Measurements from ENCODE around the gene USF3.

Gene USF3

DNA sequence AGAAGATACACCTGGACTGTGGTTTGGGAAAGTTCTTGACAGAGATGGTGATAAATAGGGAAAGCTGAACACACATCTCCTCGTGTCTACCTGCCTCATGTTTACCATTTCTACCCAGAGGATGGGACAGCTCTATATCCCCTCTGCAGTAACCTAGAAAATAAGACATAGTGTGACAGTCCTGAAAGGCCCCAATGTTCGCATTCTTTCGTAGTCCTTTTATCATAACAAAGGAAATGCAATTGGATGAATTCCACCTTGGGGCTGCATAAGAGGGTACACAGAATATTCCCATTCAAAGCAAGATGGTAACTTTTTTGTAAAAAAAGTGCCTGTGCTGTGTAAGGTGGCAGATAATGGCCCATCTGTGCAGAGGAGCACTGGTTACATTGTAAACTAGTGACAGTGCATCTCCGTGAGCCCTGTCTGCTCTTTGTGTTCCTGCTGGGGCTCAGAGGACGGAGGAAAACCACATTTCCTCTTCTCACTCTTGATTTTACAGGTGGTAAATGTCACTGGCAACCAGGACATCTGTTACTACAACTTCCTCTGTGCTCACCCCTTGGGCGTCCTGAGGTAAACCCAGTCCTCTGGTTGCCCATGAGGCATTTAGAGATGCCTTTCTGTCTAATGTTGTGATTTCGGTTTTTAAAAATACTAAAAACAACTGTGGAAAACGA, 89.8 kb downstream of the USF3 start:
- DNase-seq: no peak

DNA sequence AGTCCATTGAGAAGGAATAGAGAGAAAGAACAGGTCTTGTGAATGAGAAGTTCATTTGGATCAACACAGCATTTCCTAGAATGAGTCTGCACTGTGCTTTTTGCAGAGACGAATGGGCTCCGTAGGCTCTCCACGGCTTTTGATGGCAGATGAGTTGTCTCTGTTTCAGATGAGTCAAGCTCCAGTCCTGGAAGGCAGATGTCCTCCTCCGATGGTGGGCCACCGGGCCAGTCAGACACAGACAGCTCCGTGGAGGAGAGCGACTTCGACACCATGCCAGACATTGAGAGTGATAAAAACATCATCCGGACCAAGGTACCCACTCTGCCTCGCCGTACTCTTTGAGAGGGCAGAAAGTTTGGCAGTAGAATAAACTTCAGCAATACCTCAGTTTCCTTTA, 93.6 kb downstream of the USF3 start:
- DNase-seq: no peak

DNA sequence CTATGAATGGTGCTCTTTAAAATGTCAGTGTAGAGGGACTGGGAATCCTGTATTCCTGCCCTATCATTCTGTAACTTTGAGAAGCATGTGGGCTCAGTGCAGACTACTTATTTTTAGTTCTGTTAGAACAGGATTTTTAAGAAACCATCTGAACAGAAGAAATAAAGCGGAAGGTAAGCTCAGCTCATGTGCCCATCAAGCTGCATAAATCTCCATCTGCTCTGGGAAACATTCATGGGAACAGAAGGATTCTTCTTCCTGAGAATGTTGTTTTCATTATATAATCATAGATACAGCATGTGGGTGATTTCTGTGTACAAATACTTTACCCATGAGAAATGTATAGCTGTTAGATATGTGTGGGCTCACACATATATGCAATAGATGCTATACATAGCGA, 94.2 kb downstream of the USF3 start:
- DNase-seq: no peak

DNA sequence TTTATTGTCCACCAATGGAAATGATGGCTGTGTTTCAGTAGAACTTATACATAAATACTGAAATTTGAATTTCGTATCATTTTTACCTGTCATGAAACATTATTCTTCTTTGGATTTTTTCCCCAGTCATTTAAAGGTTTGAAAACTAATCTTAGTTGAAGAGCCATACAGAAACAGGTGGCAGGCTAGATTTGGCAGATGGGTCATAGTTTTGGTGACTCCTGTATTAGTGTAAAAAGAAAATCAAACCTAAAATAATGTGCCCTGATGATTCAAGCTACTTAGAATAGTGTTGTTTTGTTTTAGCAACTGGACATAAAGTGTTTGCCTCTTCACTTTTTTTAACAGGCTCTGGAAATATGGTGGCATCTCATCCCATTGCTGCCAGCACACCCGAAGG, 95.2 kb downstream of the USF3 start:
- no peak for DNase-seq

DNA sequence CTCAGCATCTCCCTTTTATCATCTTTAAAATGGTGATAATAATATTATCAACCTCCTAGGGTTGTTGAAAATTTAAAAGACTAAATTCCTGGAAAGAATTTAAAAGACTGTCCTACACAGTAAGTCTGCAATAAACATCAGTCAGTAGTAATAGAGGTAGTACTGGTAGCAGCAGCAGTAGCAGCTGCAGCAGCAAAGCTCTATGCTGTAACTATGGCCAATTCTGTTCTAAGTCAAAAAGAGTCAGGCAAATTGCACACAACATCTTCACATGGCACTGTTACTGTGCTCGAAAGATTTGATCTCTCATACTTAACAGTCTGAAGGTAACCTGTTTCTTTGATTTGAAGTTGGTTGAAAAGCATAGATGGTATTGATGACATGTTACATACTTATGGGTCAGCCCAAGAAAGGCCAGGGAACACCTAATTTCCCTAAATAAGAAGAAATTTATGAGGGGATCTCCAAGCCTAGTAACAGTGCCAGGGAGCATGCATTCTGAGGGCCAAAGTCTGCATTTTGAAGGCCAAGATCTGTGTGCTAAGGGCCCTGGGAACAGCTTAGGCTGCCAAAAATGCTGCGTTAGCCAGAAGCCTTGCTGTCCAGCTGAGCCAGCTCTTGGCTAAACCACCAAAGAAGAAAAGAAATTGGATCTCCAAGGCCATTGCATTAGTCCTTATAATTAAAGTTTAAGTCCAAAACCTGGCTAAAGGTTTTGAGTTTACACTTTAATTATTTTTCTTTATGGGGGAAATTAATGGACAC, 95.8 kb downstream of the USF3 start:
- no peak for DNase-seq

All from fibroblast of upper back skin (primary cell).